ENCODE results near the gene ASPHD2.

Gene ASPHD2

DNA sequence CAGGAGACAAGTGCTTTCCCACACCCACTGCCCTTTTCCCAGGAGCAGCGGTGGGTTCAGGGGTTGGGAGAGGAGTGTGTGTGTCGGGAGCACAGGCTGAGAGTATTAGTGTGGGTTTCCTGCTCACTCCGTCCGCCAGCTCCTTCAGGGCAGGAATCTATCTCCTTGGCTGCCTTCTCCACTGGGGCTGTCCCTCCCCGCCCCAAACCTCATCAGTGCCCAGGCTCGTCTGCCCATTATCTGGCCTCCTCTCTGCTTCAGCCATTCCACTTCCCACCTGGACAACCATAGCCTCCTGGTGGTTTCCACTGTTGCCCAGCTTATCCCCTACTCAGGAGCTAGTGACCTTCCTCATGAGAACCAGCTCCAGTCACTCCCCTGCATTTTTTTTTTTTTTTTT lies 19.9 kb downstream of the ASPHD2 start:
- Histone ChIP-seq H3K4me2 (ENCODE audit: low read length) (no peak overlapping the region), H3K4me1 (ENCODE audit: control insufficient read depth, insufficient read depth, low read length) (no peaks in the 10 kb centered on the region), H3K4me3 (ENCODE audit: low read length) (no peak overlapping the region), H3K9ac (ENCODE audit: low read depth, low read length) (no peak overlapping the region), H3K27me3 (ENCODE audit: control insufficient read depth, insufficient read depth, low read length) (peaks cover 4% of the 10 kb centered on the region), H3K9me3 (replicated peaks; ENCODE audit: low read length) (no peaks in the 10 kb centered on the region), H3K36me3 (ENCODE audit: insufficient read depth, low read length) (peaks cover 28% of the 10 kb centered on the region)

DNA sequence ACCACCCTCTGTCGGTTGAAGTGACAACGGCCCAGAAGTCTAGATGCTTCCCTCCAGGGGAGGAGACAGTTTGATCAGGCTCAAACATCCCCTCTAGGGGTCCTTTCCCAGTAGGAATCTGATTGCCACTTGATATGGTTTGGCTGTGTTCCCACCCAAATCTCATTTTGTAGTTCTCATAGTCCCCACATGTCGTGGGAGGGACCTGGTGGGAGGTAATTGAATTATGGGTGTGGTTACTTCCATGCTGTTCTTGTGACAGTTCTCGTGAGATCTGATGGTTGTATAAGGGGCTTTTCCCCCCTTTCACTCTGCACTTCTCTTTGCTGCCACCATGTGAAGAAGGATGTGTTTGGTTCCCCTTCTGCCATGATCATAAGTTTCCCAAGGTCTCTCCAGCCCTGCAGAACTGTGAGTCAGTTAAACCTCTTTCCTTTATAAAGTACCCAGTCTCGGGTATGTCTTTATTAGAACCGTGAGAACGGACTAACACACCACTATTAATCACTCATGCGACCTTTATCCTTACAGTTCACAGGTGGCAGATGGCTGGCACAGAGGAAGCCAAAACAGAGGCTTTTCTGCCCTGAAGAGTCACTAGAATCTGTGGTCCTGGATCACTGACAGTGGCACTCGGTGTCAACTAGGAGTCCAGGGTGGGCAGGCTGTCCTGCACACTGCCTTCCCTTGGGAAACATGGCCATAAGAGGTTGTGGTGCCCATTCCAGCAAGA lies 21.6 kb downstream of the ASPHD2 start:
- Histone ChIP-seq H3K27me3 (ENCODE audit: control insufficient read depth, insufficient read depth, low read length) (peaks cover 4% of the 10 kb centered on the region), H3K4me1 (ENCODE audit: control insufficient read depth, insufficient read depth, low read length) (no peaks in the 10 kb centered on the region), H3K9ac (ENCODE audit: low read depth, low read length) (no peak overlapping the region), H3K36me3 (ENCODE audit: insufficient read depth, low read length) (peaks cover 31% of the 10 kb centered on the region), H3K4me2 (ENCODE audit: low read length) (no peak overlapping the region), H3K9me3 (replicated peaks; ENCODE audit: low read length) (no peaks in the 10 kb centered on the region), H3K4me3 (ENCODE audit: low read length) (no peak overlapping the region)

DNA sequence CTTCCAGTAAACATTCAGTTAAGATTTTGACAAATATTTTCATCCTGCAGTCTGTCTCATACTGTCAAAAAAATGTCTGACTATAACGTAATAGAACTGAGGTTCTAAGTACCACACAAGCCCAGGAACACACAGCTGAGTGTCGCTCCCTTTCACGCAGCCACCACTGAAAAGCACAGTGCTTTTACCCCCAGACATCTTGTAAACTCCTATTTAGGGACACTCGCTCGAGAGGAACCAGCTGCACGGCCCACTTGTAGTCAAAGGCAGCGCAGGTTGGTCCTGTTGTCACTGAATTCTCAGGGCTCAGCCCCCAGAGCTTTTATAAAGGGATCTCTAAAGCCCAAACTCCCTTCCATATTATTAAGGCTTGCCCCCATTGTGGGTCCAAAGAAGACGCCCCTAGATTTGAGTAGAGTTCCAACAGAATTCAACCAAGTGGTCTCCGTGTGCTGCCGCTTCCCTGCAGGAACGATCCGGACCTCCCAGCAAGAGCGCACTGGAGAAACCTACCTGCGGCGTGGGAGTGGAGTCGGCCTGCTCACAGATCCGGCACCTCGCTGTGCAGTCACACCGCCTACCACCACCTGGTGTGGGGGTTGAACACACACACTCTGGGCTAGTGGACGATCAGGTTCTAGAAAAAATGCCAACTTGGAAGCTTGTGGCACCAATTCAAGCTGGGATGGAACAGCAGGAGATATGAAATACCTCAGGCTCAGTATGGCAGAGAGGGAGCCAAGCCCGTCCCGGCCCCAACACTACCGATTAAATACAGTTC lies 23.4 kb downstream of the ASPHD2 start:
- peaks cover 31% of the 10 kb centered on the region for H3K36me3 ChIP-seq (ENCODE audit: insufficient read depth, low read length)
- H3K27me3 ChIP-seq (ENCODE audit: control insufficient read depth, insufficient read depth, low read length): no peaks in the 10 kb centered on the region
- no peak overlapping the region for H3K4me2 ChIP-seq (ENCODE audit: low read length)
- H3K4me3 ChIP-seq (ENCODE audit: low read length): no peak overlapping the region
- no peaks in the 10 kb centered on the region for H3K9me3 ChIP-seq (replicated peaks; ENCODE audit: low read length)
- no peaks in the 10 kb centered on the region for H3K4me1 ChIP-seq (ENCODE audit: control insufficient read depth, insufficient read depth, low read length)
- H3K9ac ChIP-seq (ENCODE audit: low read depth, low read length): no peak overlapping the region

DNA sequence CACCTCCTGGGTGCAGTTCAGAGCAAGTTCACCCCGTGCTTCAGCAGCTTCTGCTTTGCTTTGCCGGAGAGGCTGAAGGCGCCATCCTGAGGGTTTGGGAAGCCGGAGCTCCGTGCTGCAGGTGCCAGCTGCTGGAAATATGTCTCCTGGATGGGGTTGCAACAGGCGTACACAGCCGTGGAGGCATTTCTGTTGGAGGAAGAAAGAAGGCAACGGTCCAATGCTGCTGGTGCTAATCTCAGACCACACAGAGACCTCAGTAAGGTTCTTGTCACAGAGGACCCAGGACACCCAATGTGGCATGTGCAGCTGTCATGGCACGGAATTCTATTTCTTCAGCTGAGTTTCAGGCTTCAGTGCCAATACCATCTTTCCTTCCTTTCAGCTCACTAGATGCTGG lies 24.2 kb downstream of the ASPHD2 start:
- no peak overlapping the region for H3K4me2 ChIP-seq (ENCODE audit: low read length)
- no peaks in the 10 kb centered on the region for H3K4me1 ChIP-seq (ENCODE audit: control insufficient read depth, insufficient read depth, low read length)
- H3K9ac ChIP-seq (ENCODE audit: low read depth, low read length): no peak overlapping the region
- H3K4me3 ChIP-seq (ENCODE audit: low read length): no peak overlapping the region
- no peaks in the 10 kb centered on the region for H3K9me3 ChIP-seq (replicated peaks; ENCODE audit: low read length)
- H3K36me3 ChIP-seq (ENCODE audit: insufficient read depth, low read length): peaks cover 31% of the 10 kb centered on the region
- no peaks in the 10 kb centered on the region for H3K27me3 ChIP-seq (ENCODE audit: control insufficient read depth, insufficient read depth, low read length)

DNA sequence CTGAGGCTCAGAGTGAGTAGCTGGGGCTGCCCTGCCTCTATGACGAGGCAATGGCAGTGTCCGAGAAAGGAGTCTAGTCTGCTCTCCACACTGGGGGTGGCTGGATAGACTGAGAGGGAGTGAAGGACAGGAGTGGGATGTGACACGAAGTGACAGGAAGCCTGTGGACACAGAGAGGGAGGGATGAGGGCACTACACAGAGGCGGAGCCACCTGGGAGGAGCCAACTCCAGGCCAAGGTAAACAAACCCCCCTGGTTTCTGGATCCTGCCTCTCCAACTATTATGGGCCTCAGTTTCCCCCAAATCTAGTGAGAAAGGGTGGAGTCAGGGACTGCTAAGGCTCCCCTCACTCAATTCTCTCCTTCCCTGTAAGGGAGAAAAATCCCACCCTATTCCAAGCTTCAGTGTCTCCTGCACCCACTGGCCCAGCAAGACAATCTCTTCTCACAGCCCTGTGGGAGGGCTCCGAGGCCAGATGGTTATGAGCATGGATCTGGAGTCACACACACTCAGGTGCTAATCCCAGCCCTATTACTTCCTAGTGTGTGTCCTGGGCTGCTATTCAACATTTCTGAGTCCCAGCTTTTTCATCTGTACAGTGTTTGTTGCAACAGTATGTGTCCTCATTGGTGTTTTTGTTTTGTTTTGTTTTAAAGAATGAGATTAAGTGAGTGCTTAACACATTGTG lies 24.9 kb downstream of the ASPHD2 start:
- Histone ChIP-seq H3K27me3 (ENCODE audit: control insufficient read depth, insufficient read depth, low read length) (no peaks in the 10 kb centered on the region), H3K4me1 (ENCODE audit: control insufficient read depth, insufficient read depth, low read length) (no peaks in the 10 kb centered on the region), H3K4me3 (ENCODE audit: low read length) (no peak overlapping the region), H3K4me2 (ENCODE audit: low read length) (no peak overlapping the region), H3K9me3 (replicated peaks; ENCODE audit: low read length) (no peaks in the 10 kb centered on the region), H3K9ac (ENCODE audit: low read depth, low read length) (no peak overlapping the region), H3K36me3 (ENCODE audit: insufficient read depth, low read length) (peaks cover 34% of the 10 kb centered on the region)

DNA sequence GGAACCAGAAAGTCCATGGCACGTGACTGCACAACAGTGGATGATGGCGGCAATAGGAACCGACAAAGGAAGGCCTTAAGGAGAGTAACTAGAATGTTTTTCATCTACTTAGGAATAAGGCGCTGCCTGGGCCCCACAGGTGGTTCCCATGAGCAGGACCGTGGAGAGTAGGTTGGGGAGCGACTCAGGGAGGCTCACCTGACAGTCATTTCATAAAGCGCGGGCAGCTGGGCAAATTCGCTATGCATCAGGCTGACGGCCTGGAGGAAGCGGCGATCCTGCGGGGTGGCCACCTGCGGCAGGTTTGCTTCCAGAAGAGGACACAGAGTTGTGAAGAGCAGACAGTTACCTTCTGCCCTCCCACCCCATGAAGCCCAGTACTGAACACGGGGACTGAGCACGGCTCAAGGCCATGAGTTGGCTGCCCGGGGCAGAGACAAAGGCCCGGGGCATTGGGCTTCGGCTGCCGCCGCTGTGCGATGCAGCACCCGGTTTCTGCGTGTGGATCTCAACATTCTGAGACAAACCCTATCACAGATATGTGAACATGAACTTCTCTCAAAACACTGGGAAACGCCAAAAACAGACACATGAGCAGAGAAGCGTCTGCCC lies 28.7 kb downstream of the ASPHD2 start:
- Histone ChIP-seq H3K27me3 (ENCODE audit: control insufficient read depth, insufficient read depth, low read length) (no peaks in the 10 kb centered on the region), H3K36me3 (ENCODE audit: insufficient read depth, low read length) (peaks cover 19% of the 10 kb centered on the region), H3K4me2 (ENCODE audit: low read length) (no peak overlapping the region), H3K9me3 (replicated peaks; ENCODE audit: low read length) (no peaks in the 10 kb centered on the region), H3K4me1 (ENCODE audit: control insufficient read depth, insufficient read depth, low read length) (no peaks in the 10 kb centered on the region), H3K9ac (ENCODE audit: low read depth, low read length) (no peak overlapping the region), H3K4me3 (ENCODE audit: low read length) (no peak overlapping the region)

DNA sequence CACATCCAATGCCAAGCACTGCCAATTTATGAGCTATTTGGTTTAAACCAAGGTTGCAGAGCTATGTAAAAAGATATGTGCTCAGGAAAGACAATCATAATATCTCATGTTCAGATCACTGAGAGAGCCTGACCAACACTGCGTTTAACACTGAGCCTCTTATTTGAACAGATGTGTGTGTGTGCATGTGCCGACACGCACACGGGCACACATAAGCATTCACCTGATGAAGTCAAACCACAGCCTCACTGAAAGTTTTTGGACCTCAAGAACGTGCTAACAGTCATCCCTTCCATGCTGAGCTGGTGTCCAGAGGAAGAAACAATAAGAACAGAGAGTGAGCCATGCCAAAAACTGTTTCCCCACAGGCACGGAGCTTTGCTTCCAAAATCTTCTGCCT lies 31.1 kb downstream of the ASPHD2 start:
- Histone ChIP-seq H3K4me1 (ENCODE audit: control insufficient read depth, insufficient read depth, low read length) (no peaks in the 10 kb centered on the region), H3K36me3 (ENCODE audit: insufficient read depth, low read length) (peaks cover 28% of the 10 kb centered on the region), H3K9ac (ENCODE audit: low read depth, low read length) (no peak overlapping the region), H3K9me3 (replicated peaks; ENCODE audit: low read length) (no peaks in the 10 kb centered on the region), H3K4me3 (ENCODE audit: low read length) (no peak overlapping the region), H3K27me3 (ENCODE audit: control insufficient read depth, insufficient read depth, low read length) (no peaks in the 10 kb centered on the region), H3K4me2 (ENCODE audit: low read length) (no peak overlapping the region)

DNA sequence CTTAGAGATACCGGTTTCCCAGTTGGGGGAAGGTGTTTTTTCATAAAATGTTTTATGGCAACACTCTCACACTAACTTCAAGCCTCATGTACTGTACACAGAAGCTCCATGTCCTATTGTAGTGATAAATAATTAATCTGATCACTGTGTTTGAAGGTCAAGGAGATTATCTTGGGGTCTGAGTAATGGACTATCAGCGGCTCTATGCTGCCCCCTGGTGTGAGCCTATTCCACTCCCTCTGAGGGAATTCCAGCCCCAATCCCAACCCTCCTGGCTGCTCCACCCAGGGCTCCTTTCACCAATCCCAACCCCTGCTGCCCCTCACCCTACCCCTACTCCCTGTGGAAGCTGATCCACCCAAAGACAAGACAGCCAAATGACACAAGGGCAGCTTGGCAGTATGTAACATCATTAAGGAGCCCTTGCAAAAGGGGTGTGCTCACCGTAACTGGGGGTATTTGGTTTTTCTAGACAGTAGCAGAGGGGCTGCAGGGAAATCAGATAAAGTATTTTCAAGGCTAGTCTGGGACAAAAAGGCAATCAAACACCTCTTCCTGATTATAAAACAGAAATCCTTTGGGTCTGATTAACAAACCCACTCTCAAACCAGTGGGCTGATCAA lies 32.2 kb downstream of the ASPHD2 start:
- no peak overlapping the region for H3K9ac ChIP-seq (ENCODE audit: low read depth, low read length)
- no peaks in the 10 kb centered on the region for H3K27me3 ChIP-seq (ENCODE audit: control insufficient read depth, insufficient read depth, low read length)
- no peaks in the 10 kb centered on the region for H3K4me1 ChIP-seq (ENCODE audit: control insufficient read depth, insufficient read depth, low read length)
- no peak overlapping the region for H3K4me2 ChIP-seq (ENCODE audit: low read length)
- no peaks in the 10 kb centered on the region for H3K9me3 ChIP-seq (replicated peaks; ENCODE audit: low read length)
- H3K4me3 ChIP-seq (ENCODE audit: low read length): no peak overlapping the region
- H3K36me3 ChIP-seq (ENCODE audit: insufficient read depth, low read length): peaks cover 37% of the 10 kb centered on the region

DNA sequence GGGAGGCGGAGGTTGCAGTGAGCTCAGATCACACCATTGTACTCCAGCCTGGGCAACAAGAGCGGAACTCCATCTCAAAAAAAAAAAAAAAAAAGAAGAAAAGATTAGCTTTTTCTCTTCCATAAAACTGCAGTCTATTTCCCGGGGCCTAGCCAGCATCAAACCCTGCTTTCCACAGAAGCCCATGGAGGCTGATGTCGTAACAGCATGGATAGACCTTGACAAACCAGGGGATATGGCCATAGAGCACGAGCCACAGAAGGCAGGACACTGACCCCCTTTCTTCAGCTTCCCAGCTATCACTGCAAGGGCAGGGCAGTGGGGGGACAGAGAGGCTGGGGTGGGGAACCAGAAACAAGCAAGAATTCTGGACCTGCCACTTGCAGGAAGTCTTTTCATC lies 33.0 kb downstream of the ASPHD2 start:
- H3K9me3 ChIP-seq (replicated peaks; ENCODE audit: low read length): no peaks in the 10 kb centered on the region
- no peaks in the 10 kb centered on the region for H3K4me1 ChIP-seq (ENCODE audit: control insufficient read depth, insufficient read depth, low read length)
- peaks cover 42% of the 10 kb centered on the region for H3K36me3 ChIP-seq (ENCODE audit: insufficient read depth, low read length)
- H3K4me3 ChIP-seq (ENCODE audit: low read length): no peak overlapping the region
- H3K9ac ChIP-seq (ENCODE audit: low read depth, low read length): no peak overlapping the region
- H3K4me2 ChIP-seq (ENCODE audit: low read length): no peak overlapping the region
- no peaks in the 10 kb centered on the region for H3K27me3 ChIP-seq (ENCODE audit: control insufficient read depth, insufficient read depth, low read length)

DNA sequence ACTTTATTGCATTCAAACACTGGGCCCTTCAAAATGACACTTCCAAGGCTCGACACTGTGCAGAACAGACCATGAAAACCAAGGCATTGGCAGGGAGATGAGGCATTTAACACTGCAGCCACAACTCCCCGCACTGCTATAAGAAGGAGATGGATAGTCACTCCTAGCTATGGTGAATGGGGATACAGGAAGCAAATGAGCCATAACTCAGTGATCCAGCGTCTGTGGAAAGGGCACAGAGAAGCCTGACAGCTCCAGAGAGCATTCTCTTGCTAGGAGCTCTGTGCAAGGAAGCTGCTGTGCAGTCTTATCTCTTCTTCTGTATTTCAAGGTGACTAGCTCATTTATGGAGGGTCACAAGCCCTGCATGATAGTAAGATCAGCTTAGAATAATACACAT lies 33.6 kb downstream of the ASPHD2 start:
- Histone ChIP-seq H3K4me1 (ENCODE audit: control insufficient read depth, insufficient read depth, low read length) (no peaks in the 10 kb centered on the region), H3K36me3 (ENCODE audit: insufficient read depth, low read length) (peaks cover 48% of the 10 kb centered on the region), H3K9ac (ENCODE audit: low read depth, low read length) (no peak overlapping the region), H3K9me3 (replicated peaks; ENCODE audit: low read length) (no peaks in the 10 kb centered on the region), H3K27me3 (ENCODE audit: control insufficient read depth, insufficient read depth, low read length) (no peaks in the 10 kb centered on the region), H3K4me2 (ENCODE audit: low read length) (no peak overlapping the region), H3K4me3 (ENCODE audit: low read length) (no peak overlapping the region)

DNA sequence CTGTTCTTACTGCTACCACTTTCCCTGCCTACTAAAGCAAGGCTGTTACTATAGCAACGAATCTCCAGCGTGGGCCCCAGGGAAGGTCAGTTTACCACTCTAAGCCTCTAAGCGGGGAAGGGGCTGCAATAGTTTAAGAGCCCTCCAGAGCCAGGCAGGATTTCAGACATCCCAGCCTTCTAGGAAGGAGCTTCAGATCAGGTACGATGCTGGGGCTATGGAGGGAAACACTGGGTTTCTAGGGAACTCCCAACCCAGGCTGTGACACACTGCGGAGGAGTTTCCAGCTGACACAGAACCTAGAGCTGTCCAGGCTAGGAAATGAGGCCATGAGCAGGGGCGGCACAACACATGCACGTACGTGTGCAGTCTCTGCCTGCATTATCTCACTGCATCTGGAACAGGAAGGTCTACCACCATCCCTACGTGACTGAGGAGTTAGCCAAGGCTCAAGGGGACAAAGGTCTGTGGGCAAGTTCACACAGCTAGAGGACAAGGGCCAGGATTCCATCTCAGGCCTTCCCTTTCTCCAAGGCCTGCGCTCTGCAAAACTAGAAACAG lies 34.1 kb downstream of the ASPHD2 start:
- Histone ChIP-seq H3K4me3 (ENCODE audit: low read length) (no peak overlapping the region), H3K36me3 (ENCODE audit: insufficient read depth, low read length) (peaks cover 50% of the 10 kb centered on the region), H3K27me3 (ENCODE audit: control insufficient read depth, insufficient read depth, low read length) (no peaks in the 10 kb centered on the region), H3K9me3 (replicated peaks; ENCODE audit: low read length) (no peaks in the 10 kb centered on the region), H3K4me2 (ENCODE audit: low read length) (no peak overlapping the region), H3K9ac (ENCODE audit: low read depth, low read length) (no peak overlapping the region), H3K4me1 (ENCODE audit: control insufficient read depth, insufficient read depth, low read length) (no peaks in the 10 kb centered on the region)

All from skeletal muscle satellite cell (primary cell).